Measurements from ENCODE around the gene TRAPPC10.

GRCh38 chr21:43975469-43976098 lies 36.5 kb upstream of the TRAPPC10 start:
- TF ChIP-seq ZNF274 (IDR thresholded peaks at IDR 0.05; ENCODE audit: low read depth, low read length) = no peak
- no peak for TF ChIP-seq SUZ12 (IDR thresholded peaks at IDR 0.05; ENCODE audit: extremely low read depth, insufficient read depth, insufficient read length)
- TF ChIP-seq YY1 (IDR thresholded peaks at IDR 0.05; ENCODE audit: insufficient read depth, insufficient read length) = no peak

All from NT2/D1 (cell line).